CMK (cell line): ENCODE data around the gene NLRX1.
A peak's percentile ranks its signal among the peaks of the same experiment; 100 is the strongest.
"Not testable (repeated sequence)": the region's sequence is repeated elsewhere in the genome, so short reads cannot be mapped to it uniquely, and the experiment has no call there.

ENCODE experiments used
- DNase-seq: peaks from one replicate; pipeline ENCODE4 v3.0.0-alpha.2; 2010; ENCODE audit warnings: low read depth

Gene NLRX1

DNA sequence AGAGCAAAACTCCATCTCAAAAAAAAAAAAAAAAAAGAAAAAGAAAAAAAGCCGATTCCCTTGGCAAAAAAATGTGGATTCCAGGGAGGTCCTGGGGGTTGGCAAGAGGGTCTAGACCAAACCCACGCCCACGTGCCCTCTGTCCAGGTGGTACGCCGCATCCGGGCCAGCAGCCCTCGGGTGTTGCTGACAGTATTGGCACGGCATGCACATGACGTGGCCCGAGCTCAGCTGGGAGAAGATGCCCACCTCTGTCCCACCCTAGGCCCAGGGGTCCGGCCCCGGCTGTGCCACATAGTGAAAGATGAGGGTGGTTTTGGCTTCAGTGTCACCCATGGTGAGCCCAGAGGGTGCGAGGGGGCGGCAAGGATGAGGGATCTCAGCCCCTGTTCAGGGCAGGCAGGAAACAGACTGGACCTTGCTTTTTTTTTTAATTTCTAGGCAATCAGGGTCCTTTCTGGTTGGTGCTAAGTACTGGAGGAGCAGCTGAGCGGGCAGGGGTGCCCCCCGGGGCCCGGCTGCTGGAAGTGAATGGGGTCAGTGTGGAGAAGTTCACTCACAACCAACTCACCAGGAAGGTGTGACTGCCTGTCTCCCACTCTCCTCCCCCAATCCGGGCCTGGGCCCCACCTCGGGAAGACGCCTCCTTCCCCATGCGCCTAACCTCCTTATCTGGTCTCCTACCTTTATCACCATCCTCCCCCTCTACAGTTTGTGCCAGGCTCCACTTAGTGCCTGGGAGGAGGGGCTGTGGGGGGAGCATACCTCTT is 18.8 kb downstream of the NLRX1 start:
- DNase-seq: no peak

GRCh38 chr11:119188067-119188466 is 19.5 kb downstream of the NLRX1 start:
- no peak for DNase-seq

- no peak for DNase-seq
Observed at GRCh38 chr11:119188887-119189286, 20.4 kb downstream of the NLRX1 start.

DNA sequence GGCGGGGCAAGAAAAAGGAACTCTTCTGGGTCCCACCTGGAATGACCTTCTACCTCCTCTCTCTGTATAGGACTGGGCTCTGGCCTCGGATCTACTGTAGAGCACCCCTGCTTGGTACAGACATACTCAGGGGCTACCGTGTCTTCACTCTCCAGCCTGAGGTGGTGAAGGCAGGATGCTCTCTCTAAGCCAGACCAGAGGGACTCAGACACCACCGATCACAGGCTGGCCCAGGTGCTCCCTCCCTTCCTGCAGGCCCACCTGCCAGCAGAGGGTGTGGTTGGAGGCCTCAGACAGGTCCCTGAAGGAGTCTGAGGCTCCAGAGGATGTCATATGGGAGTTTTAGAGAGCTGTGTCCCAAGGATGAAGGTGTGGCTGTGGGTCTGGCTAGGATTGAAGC is 20.9 kb downstream of the NLRX1 start:
- DNase-seq: no peak

DNA sequence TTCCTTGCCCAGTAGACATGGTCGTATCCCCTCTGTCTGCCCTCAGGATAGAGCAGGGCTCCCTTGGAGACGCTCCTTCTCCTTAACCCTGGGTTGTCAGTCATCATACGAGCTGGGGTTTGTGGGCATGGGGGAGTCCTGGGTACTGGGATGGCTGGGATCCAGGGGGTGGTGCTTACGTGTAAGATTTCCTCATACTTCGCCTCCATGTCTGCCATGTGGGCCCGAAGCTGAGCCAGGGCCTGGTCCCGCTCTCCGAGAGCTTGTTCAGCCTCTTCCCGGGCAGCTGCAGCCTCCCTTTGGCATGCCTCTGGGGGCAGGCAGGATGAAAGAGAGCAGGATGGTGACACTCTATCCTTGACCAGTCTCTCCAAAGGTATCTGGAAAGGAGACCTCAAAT is 22.0 kb downstream of the NLRX1 start:
- no peak for DNase-seq

- not testable (repeated sequence) for DNase-seq
Observed at GRCh38 chr11:119191265-119191664, 22.7 kb downstream of the NLRX1 start.

- no peak for DNase-seq
Observed at GRCh38 chr11:119192111-119192510, 23.6 kb downstream of the NLRX1 start.

DNA sequence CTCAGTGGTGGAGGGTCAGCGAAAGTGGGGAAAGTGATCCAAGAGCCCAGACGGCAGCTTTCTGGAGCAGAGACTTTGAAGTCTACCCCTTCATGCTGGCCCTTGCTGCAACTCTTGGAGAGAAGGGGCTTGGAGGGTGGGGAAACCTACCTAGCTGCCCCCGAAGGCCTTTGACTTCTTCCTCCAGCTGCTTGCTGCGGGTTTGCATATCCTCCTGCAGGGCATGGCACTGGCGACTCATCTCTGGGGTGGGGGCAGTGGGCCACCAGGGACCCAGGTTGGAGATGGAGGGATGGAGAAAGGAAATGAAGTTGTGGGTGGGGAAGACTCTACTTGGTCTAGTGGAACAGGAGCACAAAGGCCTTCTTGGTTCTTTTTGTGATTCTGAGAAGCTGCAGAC is 24.5 kb downstream of the NLRX1 start:
- DNase-seq: no peak

GRCh38 chr11:119193626-119194025 is 25.1 kb downstream of the NLRX1 start:
- no peak for DNase-seq

DNA sequence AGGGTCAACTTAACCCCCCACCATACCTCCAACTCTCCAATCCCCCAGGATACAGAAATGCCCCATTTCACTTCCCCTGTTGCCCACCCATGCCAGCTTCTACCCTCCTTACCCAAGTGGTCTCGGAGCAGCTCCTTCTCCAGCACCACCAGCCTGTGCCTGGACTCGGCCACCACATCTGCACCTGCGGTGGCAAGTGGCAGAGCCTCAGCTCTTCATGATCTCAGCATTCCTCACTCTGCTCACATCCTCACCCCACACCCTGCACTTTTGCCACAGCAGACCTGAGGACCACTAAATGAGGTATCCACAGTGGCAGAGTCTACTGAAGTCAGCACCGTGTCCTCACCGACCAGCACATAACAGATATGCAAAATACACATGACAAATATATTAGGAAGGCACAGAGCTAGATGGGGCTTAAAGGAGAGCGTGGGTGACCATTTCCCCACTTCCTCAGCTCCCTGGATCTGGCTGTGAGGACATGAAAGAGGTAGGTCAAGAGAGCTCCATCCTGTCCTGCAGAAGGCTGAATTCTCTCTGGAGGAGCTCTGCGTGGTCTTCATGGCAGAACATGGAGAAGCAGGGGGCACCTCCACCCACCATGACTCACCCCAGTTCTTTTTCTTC is 26.4 kb downstream of the NLRX1 start:
- DNase-seq: no peak

GRCh38 chr11:119195680-119196079 is 27.2 kb downstream of the NLRX1 start:
- no peak for DNase-seq

GRCh38 chr11:119196833-119197483 is 28.4 kb downstream of the NLRX1 start:
- no peak for DNase-seq

GRCh38 chr11:119198925-119199324 is 30.4 kb downstream of the NLRX1 start:
- DNase-seq: no peak

- DNase-seq: not testable (repeated sequence)
Observed at GRCh38 chr11:119201236-119201635, 32.7 kb downstream of the NLRX1 start.

GRCh38 chr11:119202554-119202953 is 34.0 kb downstream of the NLRX1 start:
- DNase-seq: no peak

- no peak for DNase-seq
Observed at GRCh38 chr11:119204066-119204465, 35.5 kb downstream of the NLRX1 start.

GRCh38 chr11:119205080-119205479 is 36.6 kb downstream of the NLRX1 start:
- no peak for DNase-seq

GRCh38 chr11:119205574-119206510 is 37.3 kb downstream of the NLRX1 start, which contains the start of gene CBL:
Gene CBL (plus strand): TSS chr11:119206339. CDS start chr11:119206418, 79 bp downstream.
- peak; percentile 85 for DNase-seq

DNA sequence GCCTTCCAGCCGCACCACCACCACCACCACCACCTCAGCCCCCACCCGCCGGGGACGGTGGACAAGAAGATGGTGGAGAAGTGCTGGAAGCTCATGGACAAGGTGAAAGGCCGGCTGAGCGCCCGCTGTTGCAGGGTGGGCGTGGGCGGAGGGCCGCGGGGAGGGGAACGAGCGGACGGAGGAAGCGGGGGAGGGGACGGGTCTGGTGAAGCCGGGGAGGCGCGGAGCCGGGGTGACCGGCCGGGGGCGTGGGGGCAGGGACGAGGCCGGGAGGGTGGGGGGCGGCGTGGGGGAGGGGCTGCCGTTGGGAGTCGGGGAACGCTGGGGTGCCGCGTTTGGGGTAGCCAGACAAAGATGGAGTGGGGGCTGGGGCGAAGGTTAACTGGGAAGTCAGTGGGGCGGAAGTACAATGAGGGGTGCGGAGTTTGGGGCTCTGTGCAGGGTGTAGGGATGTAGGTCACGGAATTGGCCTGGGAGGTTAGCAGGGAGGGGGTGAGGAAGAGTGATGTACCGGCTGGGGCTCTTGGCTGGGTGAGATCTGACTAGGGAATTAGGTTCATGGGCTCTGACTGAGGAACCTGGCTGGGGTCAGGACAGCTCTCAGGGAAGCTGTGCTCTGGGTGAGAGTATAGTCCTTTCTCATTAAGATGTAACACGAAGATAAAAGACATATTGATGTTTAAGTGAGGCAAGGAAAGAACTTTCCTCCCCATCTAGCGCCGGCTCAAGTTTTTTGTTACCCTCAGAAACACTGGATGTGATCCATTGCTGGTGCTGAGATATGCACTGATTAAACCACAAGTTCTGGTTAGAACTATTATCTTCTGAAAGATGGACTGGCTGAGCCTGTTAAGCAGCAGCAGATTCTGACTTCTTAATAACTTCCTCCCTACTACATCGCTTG is 38.2 kb downstream of the NLRX1 start:
- DNase-seq: peak; percentile 46

- no peak for DNase-seq
Observed at GRCh38 chr11:119207415-119207960, 39.0 kb downstream of the NLRX1 start.

- no peak for DNase-seq
Observed at GRCh38 chr11:119209186-119209585, 40.7 kb downstream of the NLRX1 start.
